ENCODE results near the gene NABP2. TPM values are rescaled to one million over a fixed set of nuclear protein-coding genes. Genes with fewer than 3 reads are reported as not detected.

The NABP2 gene
- total RNA-seq, 1 experiment from 2014 or later, result 99.6 TPM

DNA sequence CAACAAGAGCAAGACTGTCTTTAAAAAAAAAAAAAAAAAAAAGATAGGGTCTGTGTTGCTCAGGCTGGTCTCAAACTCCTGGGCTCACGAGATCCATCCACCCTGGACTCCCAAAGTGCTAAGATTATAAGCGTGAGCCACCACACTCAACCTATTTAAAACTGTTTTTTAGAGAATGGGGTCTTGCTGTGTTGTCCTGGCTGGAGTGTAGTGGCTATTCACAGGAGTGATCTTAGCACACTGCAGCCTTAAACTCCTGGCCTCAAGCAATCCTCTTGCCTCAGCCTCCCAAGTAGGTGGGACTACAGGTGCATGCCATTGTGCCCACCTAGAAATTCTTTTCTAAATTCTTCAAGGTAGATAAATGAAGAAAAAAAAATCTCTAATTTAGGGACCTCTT is 50.2 kb downstream of the NABP2 start:
- TF ChIP-seq SIN3A (IDR thresholded peaks at IDR 0.05; ENCODE audit: borderline replicate concordance, insufficient read depth, low read depth, low read length) (no peak), TCF7L2 (IDR thresholded peaks at IDR 0.05; ENCODE audit: low read depth, low read length) (no peak), POLR2AphosphoS5 (IDR thresholded peaks at IDR 0.05; ENCODE audit: low read depth, low read length) (no peak)
- TF ChIP-seq, protein P1, sequence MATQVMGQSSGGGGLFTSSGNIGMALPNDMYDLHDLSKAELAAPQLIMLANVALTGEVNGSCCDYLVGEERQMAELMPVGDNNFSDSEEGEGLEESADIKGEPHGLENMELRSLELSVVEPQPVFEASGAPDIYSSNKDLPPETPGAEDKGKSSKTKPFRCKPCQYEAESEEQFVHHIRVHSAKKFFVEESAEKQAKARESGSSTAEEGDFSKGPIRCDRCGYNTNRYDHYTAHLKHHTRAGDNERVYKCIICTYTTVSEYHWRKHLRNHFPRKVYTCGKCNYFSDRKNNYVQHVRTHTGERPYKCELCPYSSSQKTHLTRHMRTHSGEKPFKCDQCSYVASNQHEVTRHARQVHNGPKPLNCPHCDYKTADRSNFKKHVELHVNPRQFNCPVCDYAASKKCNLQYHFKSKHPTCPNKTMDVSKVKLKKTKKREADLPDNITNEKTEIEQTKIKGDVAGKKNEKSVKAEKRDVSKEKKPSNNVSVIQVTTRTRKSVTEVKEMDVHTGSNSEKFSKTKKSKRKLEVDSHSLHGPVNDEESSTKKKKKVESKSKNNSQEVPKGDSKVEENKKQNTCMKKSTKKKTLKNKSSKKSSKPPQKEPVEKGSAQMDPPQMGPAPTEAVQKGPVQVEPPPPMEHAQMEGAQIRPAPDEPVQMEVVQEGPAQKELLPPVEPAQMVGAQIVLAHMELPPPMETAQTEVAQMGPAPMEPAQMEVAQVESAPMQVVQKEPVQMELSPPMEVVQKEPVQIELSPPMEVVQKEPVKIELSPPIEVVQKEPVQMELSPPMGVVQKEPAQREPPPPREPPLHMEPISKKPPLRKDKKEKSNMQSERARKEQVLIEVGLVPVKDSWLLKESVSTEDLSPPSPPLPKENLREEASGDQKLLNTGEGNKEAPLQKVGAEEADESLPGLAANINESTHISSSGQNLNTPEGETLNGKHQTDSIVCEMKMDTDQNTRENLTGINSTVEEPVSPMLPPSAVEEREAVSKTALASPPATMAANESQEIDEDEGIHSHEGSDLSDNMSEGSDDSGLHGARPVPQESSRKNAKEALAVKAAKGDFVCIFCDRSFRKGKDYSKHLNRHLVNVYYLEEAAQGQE (IDR thresholded peaks at IDR 0.05; ENCODE audit: insufficient read depth in 1 of 2, low read depth in 2 of 2, low read length in 1 of 2), result no peak
- TF ChIP-seq, protein P2, sequence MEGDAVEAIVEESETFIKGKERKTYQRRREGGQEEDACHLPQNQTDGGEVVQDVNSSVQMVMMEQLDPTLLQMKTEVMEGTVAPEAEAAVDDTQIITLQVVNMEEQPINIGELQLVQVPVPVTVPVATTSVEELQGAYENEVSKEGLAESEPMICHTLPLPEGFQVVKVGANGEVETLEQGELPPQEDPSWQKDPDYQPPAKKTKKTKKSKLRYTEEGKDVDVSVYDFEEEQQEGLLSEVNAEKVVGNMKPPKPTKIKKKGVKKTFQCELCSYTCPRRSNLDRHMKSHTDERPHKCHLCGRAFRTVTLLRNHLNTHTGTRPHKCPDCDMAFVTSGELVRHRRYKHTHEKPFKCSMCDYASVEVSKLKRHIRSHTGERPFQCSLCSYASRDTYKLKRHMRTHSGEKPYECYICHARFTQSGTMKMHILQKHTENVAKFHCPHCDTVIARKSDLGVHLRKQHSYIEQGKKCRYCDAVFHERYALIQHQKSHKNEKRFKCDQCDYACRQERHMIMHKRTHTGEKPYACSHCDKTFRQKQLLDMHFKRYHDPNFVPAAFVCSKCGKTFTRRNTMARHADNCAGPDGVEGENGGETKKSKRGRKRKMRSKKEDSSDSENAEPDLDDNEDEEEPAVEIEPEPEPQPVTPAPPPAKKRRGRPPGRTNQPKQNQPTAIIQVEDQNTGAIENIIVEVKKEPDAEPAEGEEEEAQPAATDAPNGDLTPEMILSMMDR (IDR thresholded peaks at IDR 0.05), result no peak
- intact Hi-C loops (cut with micrococcal nuclease; ENCODE audit: unreplicated experiment), result no loop called here
- ATAC-seq, result no peak
- Histone ChIP-seq H3K9me3 (ENCODE audit: control insufficient read depth, insufficient read depth, low read depth, low read length) (no peaks in the 10 kb centered on the region), H3K4me1 (ENCODE audit: control insufficient read depth, insufficient read depth, low read length) (no peaks in the 10 kb centered on the region), H3K27me3 (ENCODE audit: control insufficient read depth, insufficient read depth, low read length) (no peaks in the 10 kb centered on the region), H3K36me3 (ENCODE audit: control insufficient read depth, insufficient read depth, low read length) (peaks cover 13% of the 10 kb centered on the region), H3K27ac (ENCODE audit: low read length) (no peak overlapping the region), H3K4me3 (ENCODE audit: low read depth in 2 of 2, low read length in 2 of 2) (no peak overlapping the region)
- no peak for DNase-seq (ENCODE audit: low read depth, low spot score)
- BruUV-seq (replicated peaks), result no TSS peak
- in situ Hi-C loops (cut with HindIII; ENCODE audit: low pct_unique_long_range_greater_than_20kb, low sequenced_read_pairs), result no loop called here
- ChIA-PET POLR2A (no interaction called here), CTCF (no interaction called here)

DNA sequence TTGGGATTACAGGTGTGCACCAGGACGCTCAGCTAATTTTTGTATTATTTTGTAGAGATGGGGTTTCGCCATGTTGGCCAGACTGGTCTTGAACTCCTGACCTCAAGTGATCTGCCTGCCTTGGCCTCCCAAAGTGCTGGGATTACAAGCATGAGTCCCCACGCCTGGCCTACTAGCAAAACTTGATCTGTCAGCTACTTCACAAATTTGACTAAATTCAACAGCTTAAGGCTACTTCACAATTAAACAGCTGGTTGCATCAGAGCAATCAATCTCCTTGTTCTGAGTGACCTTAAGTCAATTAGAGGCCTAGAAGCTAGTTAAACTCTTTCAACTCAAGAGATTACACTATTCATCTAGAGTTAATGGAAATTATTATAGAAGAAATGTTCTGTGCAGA is 54.8 kb downstream of the NABP2 start:
- Histone ChIP-seq H3K27ac (ENCODE audit: low read length) (no peak overlapping the region), H3K27me3 (ENCODE audit: control insufficient read depth, insufficient read depth, low read length) (no peaks in the 10 kb centered on the region), H3K9me3 (ENCODE audit: control insufficient read depth, insufficient read depth, low read depth, low read length) (no peaks in the 10 kb centered on the region), H3K4me3 (ENCODE audit: low read depth in 2 of 2, low read length in 2 of 2) (no peak overlapping the region), H3K4me1 (ENCODE audit: control insufficient read depth, insufficient read depth, low read length) (no peaks in the 10 kb centered on the region), H3K36me3 (ENCODE audit: control insufficient read depth, insufficient read depth, low read length) (peaks cover 18% of the 10 kb centered on the region)
- no TSS peak for BruUV-seq (replicated peaks)
- in situ Hi-C loops (cut with HindIII; ENCODE audit: low pct_unique_long_range_greater_than_20kb, low sequenced_read_pairs), result no loop called here
- DNase-seq (ENCODE audit: low read depth, low spot score) (no peak), ATAC-seq (no peak)
- CTCF ChIA-PET, result interaction anchor here (0.6 kb wide), 1 partner anchor 13 kb away, joined by 4 read pairs; no protein-coding TSS in a partner anchor
- intact Hi-C loops (cut with micrococcal nuclease; ENCODE audit: unreplicated experiment), result no loop called here
- TF ChIP-seq POLR2AphosphoS5 (IDR thresholded peaks at IDR 0.05; ENCODE audit: low read depth, low read length) (no peak), TCF7L2 (IDR thresholded peaks at IDR 0.05; ENCODE audit: low read depth, low read length) (no peak), SIN3A (IDR thresholded peaks at IDR 0.05; ENCODE audit: borderline replicate concordance, insufficient read depth, low read depth, low read length) (no peak)
- TF ChIP-seq, protein P2 (IDR thresholded peaks at IDR 0.05), result no peak
- TF ChIP-seq, protein P1 (IDR thresholded peaks at IDR 0.05; ENCODE audit: insufficient read depth in 1 of 2, low read depth in 2 of 2, low read length in 1 of 2), result no peak
- POLR2A ChIA-PET, result no interaction called here

Other genes with a start within 250 kb of the NABP2 start
- gene SUOX, start 227.1 kb upstream of the NABP2 start, total RNA-seq (2021; ENCODE audit: unreplicated experiment), result 20.7 TPM
- 6.9 TPM for gene IKZF4, start 203.3 kb upstream of the NABP2 start, total RNA-seq (2021; ENCODE audit: unreplicated experiment)
- 46.4 TPM for gene RPS26, start 182.4 kb upstream of the NABP2 start, total RNA-seq (2021; ENCODE audit: unreplicated experiment)
- gene ERBB3, start 144.2 kb upstream of the NABP2 start, total RNA-seq (2021; ENCODE audit: unreplicated experiment), result 0.90 TPM
- 175 TPM for gene PA2G4, start 119.8 kb upstream of the NABP2 start, total RNA-seq (2021; ENCODE audit: unreplicated experiment)
- 2,264 TPM for gene RPL41, start 107.7 kb upstream of the NABP2 start, total RNA-seq (2021; ENCODE audit: unreplicated experiment)
- gene ZC3H10, start 106.1 kb upstream of the NABP2 start, total RNA-seq (2021; ENCODE audit: unreplicated experiment), result 6.0 TPM
- gene ESYT1, start 96.1 kb upstream of the NABP2 start, total RNA-seq (2021; ENCODE audit: unreplicated experiment), result 152 TPM
- 66.5 TPM for gene MYL6B, start 71.8 kb upstream of the NABP2 start, total RNA-seq (2021; ENCODE audit: unreplicated experiment)
- gene MYL6, start 66.0 kb upstream of the NABP2 start, total RNA-seq (2021; ENCODE audit: unreplicated experiment), result 1,024 TPM
- gene SMARCC2, start 34.9 kb upstream of the NABP2 start, total RNA-seq (2021; ENCODE audit: unreplicated experiment), result 129 TPM
- 35.3 TPM for gene RNF41, start 2.4 kb upstream of the NABP2 start, total RNA-seq (2021; ENCODE audit: unreplicated experiment)
- gene SLC39A5, start 5.7 kb downstream of the NABP2 start, total RNA-seq (2021; ENCODE audit: unreplicated experiment), result 0.23 TPM
- 67.5 TPM for gene ANKRD52, start 34.0 kb downstream of the NABP2 start, total RNA-seq (2021; ENCODE audit: unreplicated experiment)
- 20.0 TPM for gene COQ10A, start 42.6 kb downstream of the NABP2 start, total RNA-seq (2021; ENCODE audit: unreplicated experiment)
- 240 TPM for gene CS, start 76.0 kb downstream of the NABP2 start, total RNA-seq (2021; ENCODE audit: unreplicated experiment)
- 115 TPM for gene CNPY2, start 91.6 kb downstream of the NABP2 start, total RNA-seq (2021; ENCODE audit: unreplicated experiment)
- 71.9 TPM for gene PAN2, start 109.7 kb downstream of the NABP2 start, total RNA-seq (2021; ENCODE audit: unreplicated experiment)
- gene IL23A, start 114.5 kb downstream of the NABP2 start, total RNA-seq (2021; ENCODE audit: unreplicated experiment), result 0.41 TPM
- gene STAT2, start 135.8 kb downstream of the NABP2 start, total RNA-seq (2021; ENCODE audit: unreplicated experiment), result 50.4 TPM
- gene APOF, start 138.5 kb downstream of the NABP2 start, total RNA-seq (2021; ENCODE audit: unreplicated experiment), result 0.10 TPM
- 46.2 TPM for gene TIMELESS, start 225.1 kb downstream of the NABP2 start, total RNA-seq (2021; ENCODE audit: unreplicated experiment)
- not detected for gene MIP, start 230.3 kb downstream of the NABP2 start, total RNA-seq (2021; ENCODE audit: unreplicated experiment)
- gene SPRYD4, start 244.2 kb downstream of the NABP2 start, total RNA-seq (2021; ENCODE audit: unreplicated experiment), result 3.7 TPM

Data from Panc1 (cell line).